AG08396 (cell line): ENCODE measurements around the gene FAM98C.

Source experiments
- DNase-seq: peaks from one replicate; pipeline ENCODE4 v3.0.0; 2012; ENCODE audit warnings: low spot score, mixed read lengths

FAM98C gene

DNA sequence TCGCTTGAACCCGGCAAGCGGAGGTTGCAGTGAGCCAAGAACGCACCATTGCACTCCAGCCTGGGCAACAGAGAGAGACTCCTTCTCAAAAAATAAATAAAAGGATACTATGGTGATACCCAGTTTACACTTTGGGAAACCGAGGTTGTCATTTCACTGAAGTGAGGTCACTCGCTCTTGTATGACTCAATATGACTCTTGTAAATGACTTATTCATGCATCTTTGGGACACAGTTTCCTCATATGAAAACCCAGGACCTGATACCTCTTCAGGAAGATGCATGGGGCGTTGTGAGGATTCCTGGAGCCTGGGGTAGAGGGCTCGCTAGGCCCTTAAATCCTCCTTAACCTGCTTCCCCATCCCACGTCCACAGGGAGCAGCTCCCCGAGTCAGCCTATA lies 24.0 kb upstream of the FAM98C start:
- no peak for DNase-seq

DNA sequence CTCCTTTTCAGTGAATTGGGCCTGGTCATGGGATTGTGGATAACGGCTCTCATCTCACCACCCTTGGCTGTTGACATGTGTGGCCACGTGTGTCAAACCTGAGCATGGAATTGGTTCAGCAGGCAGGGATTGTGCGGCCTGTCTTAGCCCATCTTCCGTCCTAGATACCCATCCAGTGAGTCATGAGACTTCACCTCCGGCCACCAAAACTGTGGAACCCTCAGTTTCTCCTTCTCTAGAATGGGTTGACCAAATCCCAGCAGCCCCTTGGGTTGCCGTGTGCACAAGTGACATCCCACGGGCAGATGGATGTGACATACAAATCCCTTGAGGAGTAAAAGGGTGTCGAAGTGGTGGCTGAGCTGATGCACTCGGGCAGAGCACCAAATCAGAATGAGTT lies 21.8 kb upstream of the FAM98C start:
- no peak for DNase-seq

- no peak for DNase-seq
These were observed 19.7 kb upstream of the FAM98C start for GRCh38 chr19:38383184-38383583.

DNA sequence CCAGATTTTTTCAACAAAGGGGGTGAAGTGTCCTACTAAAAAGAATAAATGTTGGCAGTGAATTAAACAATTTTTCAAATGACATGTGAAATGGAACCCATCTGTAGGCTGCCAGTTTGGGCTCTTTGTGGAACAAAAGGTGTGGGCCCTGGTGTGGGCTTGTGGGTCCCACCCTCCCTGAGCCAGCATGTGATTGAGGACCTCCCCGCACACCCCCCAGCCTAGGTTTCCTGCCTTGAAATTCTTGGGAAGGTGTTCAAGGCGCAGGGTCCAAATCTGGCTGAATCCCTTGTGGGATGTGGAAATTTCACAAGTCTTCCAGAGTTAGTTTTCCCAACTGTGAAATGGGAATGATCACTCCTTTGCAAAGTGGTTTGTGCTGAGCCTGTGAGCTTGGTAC lies 19.1 kb upstream of the FAM98C start:
- no peak for DNase-seq

GRCh38 chr19:38384209-38385027 lies 18.5 kb upstream of the FAM98C start:
- DNase-seq, result no peak

- no peak for DNase-seq
These were observed 17.7 kb upstream of the FAM98C start for GRCh38 chr19:38385057-38385803.

DNA sequence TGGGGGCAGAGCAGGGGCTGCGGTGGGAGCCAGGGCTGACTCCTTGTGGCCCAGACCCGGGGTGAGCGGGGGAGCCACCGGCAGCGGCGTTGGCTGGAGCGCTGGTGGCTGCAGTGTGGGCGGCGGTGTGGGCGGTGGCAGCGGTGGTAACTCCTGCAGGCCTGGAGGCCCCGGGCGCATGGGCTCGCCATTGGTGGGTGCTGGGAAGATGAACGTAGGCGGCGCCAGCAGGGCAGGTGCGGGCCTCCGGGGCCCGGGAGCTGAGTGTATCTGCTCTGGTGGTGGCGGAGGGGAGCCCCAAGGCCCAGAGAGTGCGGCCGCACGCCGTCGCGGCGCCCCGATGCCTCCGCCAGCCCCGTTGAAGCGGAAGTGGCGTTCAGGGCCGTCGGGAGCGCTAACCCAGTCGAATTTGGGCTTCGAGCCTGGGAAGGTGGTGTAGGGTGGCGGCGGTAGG lies 17.1 kb upstream of the FAM98C start:
- no peak for DNase-seq

- no peak for DNase-seq
These were observed 16.5 kb upstream of the FAM98C start for GRCh38 chr19:38386300-38386970.

DNA sequence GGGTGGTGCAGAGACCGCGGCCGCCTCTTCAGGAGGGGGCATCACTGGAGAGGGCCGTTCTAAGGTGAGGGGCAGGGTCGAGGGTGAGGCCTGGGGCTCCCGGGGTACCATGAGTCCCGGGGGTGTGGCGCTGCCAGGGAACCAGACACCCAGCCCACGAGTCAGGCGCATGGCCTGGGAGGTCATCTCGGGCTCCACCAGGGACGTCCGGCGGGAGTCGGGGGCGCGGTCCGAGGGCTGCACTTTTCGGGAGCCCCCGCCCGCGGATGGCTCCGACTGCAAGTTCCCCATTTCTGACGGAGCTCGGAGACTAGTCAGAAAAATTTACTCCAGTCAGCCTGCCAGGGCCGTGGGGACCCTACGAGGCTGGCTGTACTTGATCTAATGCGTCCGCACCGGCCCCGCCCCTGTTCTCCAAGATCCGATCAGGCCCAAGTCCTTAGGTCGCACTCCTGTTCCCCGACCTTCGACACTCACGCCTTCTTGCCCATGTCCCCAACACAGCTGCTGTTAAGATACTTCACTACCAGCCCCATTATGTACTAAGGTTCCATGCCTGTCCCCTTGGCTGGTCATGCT lies 15.8 kb upstream of the FAM98C start:
- DNase-seq, result no peak

- peak; percentile 98 for DNase-seq
These were observed 15.1 kb upstream of the FAM98C start, which contains the start of gene GGN for GRCh38 chr19:38387550-38388348. Gene GGN (minus strand): TSS chr19:38388034. CDS start chr19:38387261, 773 bp downstream.

DNA sequence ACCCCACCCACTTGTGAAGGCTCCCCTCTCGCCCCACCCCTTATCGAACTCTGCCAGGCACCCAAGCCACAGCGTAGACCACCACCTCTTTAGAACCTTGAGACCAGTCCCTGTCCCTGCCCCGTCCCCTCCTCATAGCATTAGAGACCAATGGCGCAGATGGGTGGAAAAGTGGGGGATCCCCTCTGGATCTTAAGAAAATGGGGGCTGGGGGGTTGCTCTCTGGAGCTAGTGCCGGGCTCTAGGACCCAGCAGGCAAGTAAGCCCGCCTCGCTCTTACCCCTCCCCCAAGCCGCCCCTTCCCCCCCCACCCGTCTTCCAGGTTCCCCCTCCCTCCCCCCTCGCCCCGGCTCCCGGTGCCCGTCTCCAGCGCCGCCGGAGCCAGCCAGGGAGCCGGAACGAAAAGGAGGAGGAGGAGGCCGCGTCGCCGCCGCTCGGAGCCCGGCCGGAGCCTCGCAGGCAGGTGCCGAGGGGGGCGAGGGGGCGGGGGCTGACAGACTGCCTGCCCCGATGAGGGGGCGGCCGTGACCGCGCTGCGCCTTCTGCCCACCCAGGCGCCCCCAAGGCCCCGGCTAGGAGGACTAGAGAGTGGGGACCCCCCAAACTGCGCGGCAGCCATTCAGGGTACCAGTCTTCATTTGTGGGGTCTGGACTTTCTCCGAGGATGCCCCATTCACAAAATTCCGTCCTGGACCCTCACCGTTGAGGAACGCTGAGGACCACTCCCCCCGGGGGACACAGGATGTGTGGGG lies 14.4 kb upstream of the FAM98C start, which contains the start of gene SPRED3:
Gene SPRED3, plus strand, starts transcription at position 349 of the 752 bp plus-strand sequence. CDS start 1,606 bp downstream, outside the sequence.
- peak; percentile 81 for DNase-seq

DNA sequence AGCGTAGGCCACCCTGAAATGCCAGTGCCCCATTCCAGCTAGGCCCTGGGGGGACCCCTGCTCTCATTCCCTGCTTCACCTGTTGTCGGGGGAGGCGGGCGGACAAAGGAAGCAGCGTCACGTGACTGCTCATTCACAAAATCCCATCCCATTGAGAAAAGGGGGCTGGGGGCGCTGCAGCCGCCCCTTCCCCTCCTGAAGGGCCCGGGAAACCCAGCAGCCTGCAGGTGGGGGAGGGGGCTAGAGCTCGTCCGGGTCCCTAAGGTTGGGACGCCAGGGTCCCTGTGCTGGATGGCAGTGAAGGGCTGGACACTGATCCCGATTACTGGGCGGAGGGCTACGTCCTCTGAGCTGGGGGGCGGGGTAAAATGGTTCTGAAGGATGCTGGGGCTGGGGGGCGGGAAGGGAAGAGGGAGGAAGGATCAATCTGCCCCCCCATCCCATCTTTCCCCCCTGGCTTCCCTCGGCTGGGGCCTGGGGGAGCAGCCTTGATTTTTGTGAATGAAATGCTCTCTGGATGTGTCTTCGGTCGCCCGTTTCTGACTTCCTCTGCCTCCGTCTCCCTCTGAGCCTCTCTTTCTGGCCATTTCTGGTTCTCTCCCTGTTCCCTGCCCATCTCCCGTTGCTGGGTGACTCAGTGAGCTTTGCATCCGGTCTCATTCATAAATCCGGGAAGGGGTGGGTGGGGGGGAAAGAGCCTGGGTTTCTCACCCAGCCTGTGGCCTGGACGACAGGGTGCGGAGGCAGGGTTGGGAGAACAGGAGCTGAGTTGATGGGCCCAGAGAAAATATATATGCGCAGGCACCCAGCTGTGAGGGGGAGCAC lies 13.6 kb upstream of the FAM98C start:
- DNase-seq, result peak; percentile 89

DNA sequence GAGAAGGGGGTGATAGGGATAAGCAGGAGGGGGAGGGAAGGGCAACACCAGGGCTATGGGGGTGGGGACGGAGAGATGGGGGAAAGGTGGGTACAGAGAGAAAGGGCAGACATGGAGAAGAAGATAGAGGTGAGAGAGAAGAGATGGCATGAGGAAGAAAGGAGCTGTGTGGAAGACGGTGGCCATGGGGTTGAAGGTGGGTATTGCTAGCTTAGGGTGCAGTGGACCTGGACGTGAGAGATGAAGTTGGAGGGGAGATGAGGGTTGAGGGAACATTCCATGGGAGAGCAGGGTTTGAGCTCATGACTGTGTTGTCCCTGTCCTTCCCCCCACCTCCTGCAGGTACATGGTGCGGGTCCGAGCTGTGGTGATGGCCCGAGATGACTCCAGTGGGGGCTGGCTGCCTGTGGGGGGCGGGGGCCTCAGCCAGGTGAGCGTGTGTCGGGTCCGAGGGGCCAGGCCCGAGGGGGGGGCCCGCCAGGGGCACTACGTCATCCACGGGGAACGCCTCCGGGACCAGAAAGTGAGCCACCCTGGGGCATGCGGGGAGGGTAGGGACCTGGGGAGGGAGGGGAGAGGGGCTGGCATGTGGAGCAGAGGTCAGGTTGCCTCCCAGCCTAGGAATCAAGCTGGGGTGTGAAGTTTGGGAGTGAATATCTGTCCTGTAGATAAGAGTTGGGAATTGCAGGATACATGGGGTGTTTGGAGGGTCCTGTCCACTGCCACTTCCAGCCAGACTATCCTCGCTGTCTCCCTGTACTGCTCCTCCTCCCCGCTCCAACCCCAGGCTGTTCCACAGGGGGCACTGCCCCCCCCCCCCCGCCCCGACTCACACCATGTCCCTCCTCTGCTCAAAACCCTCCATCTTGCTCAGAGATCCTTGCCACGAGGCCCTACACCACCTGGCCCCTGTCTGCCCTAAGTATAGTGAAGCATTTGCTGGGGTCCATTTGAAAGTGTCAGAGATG lies 12.7 kb upstream of the FAM98C start:
- DNase-seq, result no peak

DNA sequence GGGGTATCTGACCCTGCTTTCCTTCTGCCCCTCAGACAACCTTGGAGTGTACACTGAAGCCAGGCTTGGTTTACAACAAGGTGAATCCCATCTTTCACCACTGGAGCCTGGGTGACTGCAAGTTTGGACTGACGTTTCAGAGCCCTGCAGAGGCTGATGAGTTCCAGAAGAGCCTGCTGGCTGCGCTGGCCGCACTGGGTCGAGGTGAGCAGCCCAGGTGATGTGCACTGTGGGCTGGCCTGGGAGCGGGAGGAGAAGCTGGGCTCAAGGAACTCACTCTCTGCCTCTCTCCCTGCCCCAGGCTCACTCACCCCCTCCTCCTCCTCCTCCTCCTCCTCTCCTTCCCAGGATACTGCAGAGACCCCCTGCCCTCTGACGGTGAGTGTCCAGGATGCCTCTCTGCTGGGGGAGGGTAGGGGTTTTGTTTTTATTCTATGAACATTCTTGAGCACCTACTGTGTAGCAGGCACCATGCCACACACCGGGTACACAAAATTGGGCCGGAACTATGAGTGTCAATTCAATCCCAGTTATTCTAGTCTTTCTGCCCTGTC lies 10.9 kb upstream of the FAM98C start:
- DNase-seq, result no peak

DNA sequence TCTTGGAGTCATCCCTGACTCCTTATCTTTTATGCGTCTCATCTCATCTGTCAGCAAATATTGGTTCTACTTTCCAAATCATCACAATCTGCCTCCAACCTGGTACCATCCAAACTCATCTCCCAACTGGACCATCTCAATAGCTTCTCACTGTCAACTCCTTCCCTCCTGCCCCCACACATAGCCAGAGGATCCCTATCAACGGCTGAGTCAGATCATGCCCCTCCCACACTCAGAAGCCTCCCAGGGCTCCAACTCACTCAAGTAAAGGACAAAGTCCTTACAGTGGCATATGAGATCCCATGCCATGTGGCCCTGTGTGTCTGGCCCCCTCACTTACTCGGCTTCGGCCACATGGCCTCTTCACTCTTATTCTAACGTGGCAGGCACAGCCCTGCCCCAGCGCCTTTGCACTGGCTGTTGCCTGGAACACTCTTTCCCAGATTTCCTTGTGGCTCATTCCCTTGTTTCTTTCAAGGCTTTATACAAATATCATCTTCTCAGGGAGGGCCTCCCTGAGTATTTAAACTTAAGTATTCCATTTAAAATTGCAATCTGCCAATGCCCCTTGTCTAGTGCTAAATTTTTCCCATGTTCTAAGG lies 10.1 kb upstream of the FAM98C start:
- peak; percentile 72 for DNase-seq

DNA sequence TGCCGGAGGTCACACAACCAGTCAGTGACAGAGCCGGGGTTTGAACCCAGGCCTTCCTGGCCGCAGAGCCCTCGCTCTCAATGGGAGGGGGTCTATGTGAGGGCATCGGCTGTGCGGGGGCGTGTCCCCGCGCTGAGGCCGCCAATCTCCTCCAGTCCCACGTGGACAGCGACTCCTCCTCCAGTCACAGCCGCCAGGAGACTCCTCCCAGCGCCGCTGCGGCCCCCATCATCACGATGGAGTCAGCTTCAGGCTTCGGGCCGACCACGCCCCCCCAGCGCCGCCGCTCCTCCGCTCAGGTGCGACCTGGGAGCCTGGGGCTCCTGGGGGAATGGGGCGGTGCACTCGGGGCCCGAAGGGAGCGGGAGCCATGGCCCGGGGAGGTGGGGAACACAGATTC lies 8.4 kb upstream of the FAM98C start:
- no peak for DNase-seq

DNA sequence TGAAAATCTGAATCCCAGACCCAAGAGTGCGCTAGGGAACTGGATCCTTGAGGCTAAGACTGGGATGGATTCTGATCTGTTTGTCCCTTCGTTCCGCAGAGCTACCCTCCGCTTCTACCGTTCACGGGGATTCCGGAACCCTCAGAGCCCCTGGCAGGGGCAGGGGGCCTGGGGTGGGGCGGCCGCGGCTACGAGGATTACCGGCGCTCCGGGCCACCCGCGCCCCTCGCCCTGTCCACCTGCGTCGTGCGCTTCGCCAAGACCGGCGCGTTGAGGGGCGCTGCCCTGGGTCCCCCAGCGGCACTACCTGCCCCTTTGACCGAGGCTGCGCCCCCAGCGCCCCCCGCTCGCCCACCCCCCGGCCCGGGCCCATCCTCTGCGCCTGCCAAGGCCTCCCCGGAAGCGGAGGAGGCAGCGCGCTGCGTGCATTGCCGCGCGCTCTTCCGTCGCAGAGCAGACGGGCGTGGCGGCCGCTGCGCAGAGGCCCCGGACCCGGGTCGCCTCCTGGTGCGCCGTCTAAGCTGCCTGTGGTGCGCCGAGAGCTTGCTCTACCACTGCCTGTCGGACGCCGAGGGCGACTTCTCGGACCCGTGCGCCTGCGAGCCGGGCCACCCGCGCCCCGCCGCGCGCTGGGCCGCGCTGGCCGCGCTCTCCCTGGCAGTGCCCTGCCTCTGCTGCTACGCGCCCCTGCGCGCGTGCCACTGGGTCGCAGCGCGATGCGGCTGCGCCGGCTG lies 7.3 kb upstream of the FAM98C start:
- DNase-seq, result no peak
